Right atrium auricular region (tissue), 2 donors: ENCODE measurements around the gene ZNF579. TPM values are rescaled to one million over a fixed set of nuclear protein-coding genes. Genes with fewer than 3 reads are reported as not detected.

Experiments used
- DNase-seq: peaks from one replicate; pipeline ENCODE4 v3.0.0-alpha.2; 2019; ENCODE audit warnings: low spot score
- H3K27ac ChIP-seq, 2 donors: fragments of 200-600 bp; sonication (generic); 1 replicate in 1 of 2; 2 replicates in 1 of 2; pipeline ENCODE4 v1.5.1; 2016 to 2019
- H3K27me3 ChIP-seq, 2 donors: fragments of 200-600 bp; sonication (generic); one replicate each; pipeline versions ENCODE4 v1.5.1 to v1.6.0; 2017 to 2019
- H3K36me3 ChIP-seq: fragments of 200-600 bp; sonication (generic); one replicate; pipeline ENCODE4 v1.5.1; 2016
- H3K4me1 ChIP-seq, 2 donors: fragments of 200-600 bp; sonication (generic); one replicate each; pipeline versions ENCODE4 v1.5.1 to v1.6.0; 2017 to 2019
- H3K4me3 ChIP-seq, 2 donors: fragments of 200-600 bp; sonication (generic); 1 replicate in 1 of 2; 2 replicates in 1 of 2; pipeline ENCODE4 v1.5.1; 2017 to 2019; ENCODE audit warnings: mild to moderate bottlenecking in 1 of 2, moderate library complexity in 1 of 2
- H3K9me3 ChIP-seq, 2 donors: fragments of 200-600 bp; sonication (generic); one replicate each; pipeline ENCODE4 v1.5.1; 2019
- total RNA-seq, 2 donors: library from RNA; depleted of rRNA; stranded (reverse); fragments of >200 nt; gene quantifications; one replicate each; pipeline ENCODE4 v1.1.0, GENCODE V29; 2016
- TF ChIP-seq, protein P1 (sequence below), 2 donors: fragments of 200-600 bp; sonication (generic); IDR thresholded peaks; one replicate each; pipeline ENCODE4 v1.5.1; 2019; ENCODE audit warnings: antibody characterized with exemption in 2 of 2

Gene ZNF579
- total RNA-seq, 2 donors from 2014 or later, result 6.2 to 6.4 TPM

DNA sequence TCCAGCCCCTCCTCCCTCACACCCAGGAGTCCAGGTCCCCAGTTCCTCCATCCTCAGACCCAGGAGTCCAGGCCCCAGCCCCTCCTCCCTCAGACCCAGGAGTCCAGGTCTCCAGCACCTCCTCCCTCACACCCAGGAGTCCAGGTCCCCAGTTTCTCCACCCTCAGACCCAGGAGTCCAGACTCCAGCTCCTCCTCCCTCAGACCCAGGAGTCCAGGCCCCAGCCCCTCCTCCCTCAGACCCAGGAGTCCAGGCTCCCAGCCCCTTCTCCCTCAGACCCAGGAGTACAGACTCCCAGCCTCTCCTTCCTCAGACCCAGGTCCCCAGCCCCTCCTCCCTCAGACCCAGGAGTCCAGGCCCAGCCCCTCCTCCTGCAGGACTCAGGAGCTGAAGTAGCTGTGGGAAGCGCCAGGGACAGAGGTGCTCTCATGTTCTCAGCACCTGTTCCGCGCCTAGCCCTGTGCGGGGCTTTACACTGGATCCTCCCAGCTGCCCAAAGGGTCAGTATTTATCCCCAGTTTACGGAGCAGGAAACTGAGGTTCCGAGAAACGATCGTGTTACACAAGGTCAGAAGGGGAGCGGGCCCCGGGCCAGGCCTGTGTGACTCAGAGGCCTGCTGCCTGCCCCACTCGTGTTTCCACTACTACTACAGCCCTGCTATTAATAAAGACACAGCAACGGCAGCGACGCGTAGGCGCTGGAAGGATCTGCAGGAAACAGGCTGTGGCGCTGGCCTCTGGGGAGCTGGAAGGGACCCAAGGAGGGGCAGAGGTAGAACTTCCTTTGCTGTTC lies 33.6 kb downstream of the ZNF579 start:
- no peaks in the 10 kb centered on the region for H3K9me3 ChIP-seq
- peak; percentile 91 for DNase-seq
- H3K4me3 ChIP-seq, result no peak overlapping the region
- no peaks in the 10 kb centered on the region for H3K36me3 ChIP-seq
- H3K27me3 ChIP-seq, result no peaks in the 10 kb centered on the region
- TF ChIP-seq, protein P1, sequence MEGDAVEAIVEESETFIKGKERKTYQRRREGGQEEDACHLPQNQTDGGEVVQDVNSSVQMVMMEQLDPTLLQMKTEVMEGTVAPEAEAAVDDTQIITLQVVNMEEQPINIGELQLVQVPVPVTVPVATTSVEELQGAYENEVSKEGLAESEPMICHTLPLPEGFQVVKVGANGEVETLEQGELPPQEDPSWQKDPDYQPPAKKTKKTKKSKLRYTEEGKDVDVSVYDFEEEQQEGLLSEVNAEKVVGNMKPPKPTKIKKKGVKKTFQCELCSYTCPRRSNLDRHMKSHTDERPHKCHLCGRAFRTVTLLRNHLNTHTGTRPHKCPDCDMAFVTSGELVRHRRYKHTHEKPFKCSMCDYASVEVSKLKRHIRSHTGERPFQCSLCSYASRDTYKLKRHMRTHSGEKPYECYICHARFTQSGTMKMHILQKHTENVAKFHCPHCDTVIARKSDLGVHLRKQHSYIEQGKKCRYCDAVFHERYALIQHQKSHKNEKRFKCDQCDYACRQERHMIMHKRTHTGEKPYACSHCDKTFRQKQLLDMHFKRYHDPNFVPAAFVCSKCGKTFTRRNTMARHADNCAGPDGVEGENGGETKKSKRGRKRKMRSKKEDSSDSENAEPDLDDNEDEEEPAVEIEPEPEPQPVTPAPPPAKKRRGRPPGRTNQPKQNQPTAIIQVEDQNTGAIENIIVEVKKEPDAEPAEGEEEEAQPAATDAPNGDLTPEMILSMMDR (IDR thresholded peaks at IDR 0.05), result no peak
- peak overlapping the region; percentile 84 to 99 for H3K27ac ChIP-seq
- H3K4me1 ChIP-seq, result peaks cover 0 to 46% of the 10 kb centered on the region in 2 donors

DNA sequence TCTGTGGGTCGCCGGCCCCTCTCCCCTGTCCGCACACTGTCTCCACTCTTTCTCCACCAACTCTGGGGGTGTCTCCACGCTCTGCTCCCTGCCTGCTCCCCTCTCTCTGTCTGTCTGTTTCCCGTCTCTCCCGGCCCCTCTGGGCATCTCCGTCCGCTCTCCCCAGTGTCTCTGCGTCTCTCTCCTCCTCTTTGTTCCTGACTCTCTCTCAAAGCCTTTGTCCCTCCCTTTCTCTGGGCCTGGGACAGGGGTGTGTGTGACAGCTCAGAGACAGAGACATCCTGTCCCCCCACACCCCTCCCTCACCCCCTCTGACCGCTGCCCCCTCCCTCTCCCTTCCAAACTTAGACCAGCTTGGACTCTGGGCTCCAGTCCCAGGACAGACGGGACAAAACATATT lies 34.6 kb downstream of the ZNF579 start:
- H3K9me3 ChIP-seq, result no peaks in the 10 kb centered on the region
- H3K4me3 ChIP-seq, result peak overlapping the region; percentile 45 to 51
- H3K4me1 ChIP-seq, result peaks cover 0 to 46% of the 10 kb centered on the region in 2 donors
- TF ChIP-seq, protein P1 (IDR thresholded peaks at IDR 0.05), result no peak
- peak overlapping the region; percentile 84 to 99 for H3K27ac ChIP-seq
- H3K27me3 ChIP-seq, result no peaks in the 10 kb centered on the region
- DNase-seq, result no peak
- no peaks in the 10 kb centered on the region for H3K36me3 ChIP-seq

DNA sequence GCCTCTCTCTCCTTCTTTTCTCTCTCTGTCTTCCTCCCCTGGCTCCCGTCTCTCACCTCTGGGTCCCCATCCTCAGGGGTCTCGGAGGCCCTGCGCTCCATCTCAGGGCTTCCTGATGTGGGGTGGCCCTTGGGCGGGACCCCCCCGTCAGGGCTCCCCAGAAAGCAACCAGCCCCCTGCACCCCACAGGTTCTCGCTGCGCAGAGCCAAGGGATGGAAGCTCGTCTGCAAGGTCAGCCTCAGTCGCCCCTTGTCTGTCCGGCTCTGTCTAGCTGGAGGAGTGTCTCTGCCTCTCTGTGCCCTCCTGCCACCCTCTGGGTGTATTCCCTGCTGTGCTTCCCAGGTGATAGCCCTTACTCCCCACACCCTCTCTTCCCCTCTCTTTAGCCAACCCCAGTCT lies 35.2 kb downstream of the ZNF579 start, which contains the start of gene SBK3:
Gene SBK3 (minus strand): TSS at position 101 of the 400 bp plus-strand sequence. CDS start 0 bp downstream, at position 101.
- H3K27me3 ChIP-seq, result no peaks in the 10 kb centered on the region
- TF ChIP-seq, protein P1 (IDR thresholded peaks at IDR 0.05), result no peak
- H3K9me3 ChIP-seq, result no peaks in the 10 kb centered on the region
- no peaks in the 10 kb centered on the region for H3K36me3 ChIP-seq
- peak within 1 kb of the TSS; percentile 84 to 99 for H3K27ac ChIP-seq
- peak within 1 kb of the TSS; percentile 45 to 51 for H3K4me3 ChIP-seq
- H3K4me1 ChIP-seq, result peaks cover 0 to 46% of the 10 kb centered on the region in 2 donors
- no peak for DNase-seq

DNA sequence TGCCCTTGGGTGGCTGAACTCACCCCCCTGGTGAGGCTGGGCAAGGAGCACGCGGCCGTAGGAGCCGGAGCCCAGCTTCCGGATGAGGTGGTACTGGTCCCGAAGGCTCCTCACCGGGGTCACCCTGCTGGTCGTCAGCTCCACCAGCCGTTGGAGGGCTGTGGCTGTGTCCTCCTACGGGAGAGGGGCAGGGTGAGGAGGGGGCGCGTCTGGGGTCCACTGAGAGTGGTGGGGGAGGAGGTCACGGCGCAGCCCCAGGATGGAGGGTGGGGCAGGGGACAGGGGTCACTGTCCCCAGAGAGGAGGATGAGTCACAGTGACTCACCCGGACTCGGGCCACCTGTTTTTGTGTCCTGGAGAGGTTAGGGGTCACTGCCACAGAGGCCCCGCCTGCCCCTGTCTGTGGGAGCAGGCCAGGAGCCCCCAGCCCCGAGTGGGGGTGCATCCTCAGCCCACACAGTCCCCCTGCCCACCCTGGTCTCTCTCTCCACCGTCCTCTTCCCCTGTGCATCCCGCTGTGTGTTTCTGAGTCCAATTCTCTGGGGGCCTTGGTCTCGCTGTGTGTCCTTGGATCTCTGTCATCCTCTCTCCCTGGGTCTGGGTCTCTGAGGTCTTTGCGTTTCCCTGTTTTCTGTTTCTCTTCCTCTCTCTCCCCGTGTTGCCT lies 35.7 kb downstream of the ZNF579 start:
- Histone ChIP-seq H3K27me3 (no peaks in the 10 kb centered on the region), H3K27ac (peak overlapping the region; percentile 84 to 99), H3K4me3 (peak overlapping the region; percentile 45 to 51), H3K4me1 (peaks cover 0 to 41% of the 10 kb centered on the region in 2 donors), H3K9me3 (no peaks in the 10 kb centered on the region), H3K36me3 (no peaks in the 10 kb centered on the region)
- DNase-seq, result no peak
- TF ChIP-seq, protein P1 (IDR thresholded peaks at IDR 0.05), result no peak

DNA sequence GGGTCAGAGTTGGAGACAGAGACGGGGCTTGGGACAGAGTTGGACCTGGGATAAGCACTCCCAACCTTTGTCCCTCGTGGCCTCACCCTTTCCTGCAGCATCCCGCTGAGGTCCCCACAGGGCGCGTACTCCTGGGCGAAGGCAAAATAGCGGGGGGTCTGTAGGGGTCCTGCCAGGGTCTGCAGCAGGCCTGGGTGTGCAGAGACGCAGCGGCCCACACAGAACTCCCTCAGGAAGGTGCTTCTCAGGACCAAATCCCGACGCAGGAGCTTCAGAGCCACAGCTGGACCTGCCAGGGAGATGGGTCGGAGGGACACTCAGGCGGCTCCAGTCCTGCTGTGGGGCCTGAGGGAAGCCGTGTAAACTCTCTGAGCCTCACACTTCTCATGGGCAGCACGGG lies 36.6 kb downstream of the ZNF579 start:
- Histone ChIP-seq H3K36me3 (no peaks in the 10 kb centered on the region), H3K27me3 (no peaks in the 10 kb centered on the region), H3K9me3 (no peaks in the 10 kb centered on the region), H3K27ac (peak overlapping the region; percentile 84 to 99), H3K4me1 (peaks cover 0 to 32% of the 10 kb centered on the region in 2 donors), H3K4me3 (peak overlapping the region; percentile 45 to 51)
- DNase-seq, result no peak
- TF ChIP-seq, protein P1 (IDR thresholded peaks at IDR 0.05), result no peak
